Measurements from ENCODE around the gene CPLX4. TPM values are rescaled to one million over a fixed set of nuclear protein-coding genes. Genes with fewer than 3 reads are reported as not detected.

The CPLX4 gene
- total RNA-seq, 4 donors from 2014 or later: not detected

- intact Hi-C loops (cut with DNase I; ENCODE audit: low total_unique reads): no loop called here
- TF ChIP-seq POLR2A (IDR thresholded peaks at IDR 0.05): no peak
- Histone ChIP-seq H3K27ac (no peak overlapping the region), H3K9me3 (no peaks in the 10 kb centered on the region), H3K4me3 (no peak overlapping the region), H3K36me3 (no peaks in the 10 kb centered on the region), H3K27me3 (peaks cover 26 to 71% of the 10 kb centered on the region in 2 donors), H3K4me1 (no peaks in the 10 kb centered on the region)
- no peak for DNase-seq
Observed at GRCh38 chr18:59266459-59266858, 52.0 kb downstream of the CPLX4 start.

GRCh38 chr18:59265974-59266369 is 52.5 kb downstream of the CPLX4 start:
- TF ChIP-seq CTCF (IDR thresholded peaks at IDR 0.05): no peak
- TF ChIP-seq POLR2A (IDR thresholded peaks at IDR 0.05): no peak
- no peaks in the 10 kb centered on the region for H3K36me3 ChIP-seq
- peaks cover 23 to 66% of the 10 kb centered on the region in 2 donors for H3K27me3 ChIP-seq
- no peak overlapping the region for H3K4me3 ChIP-seq
- no peaks in the 10 kb centered on the region for H3K4me1 ChIP-seq
- intact Hi-C loops (cut with DNase I; ENCODE audit: low total_unique reads): no loop called here
- H3K27ac ChIP-seq: no peak overlapping the region
- no peak for DNase-seq
- H3K9me3 ChIP-seq: no peaks in the 10 kb centered on the region

- H3K36me3 ChIP-seq: no peaks in the 10 kb centered on the region
- intact Hi-C loops (cut with DNase I; ENCODE audit: low total_unique reads): no loop called here
- H3K4me3 ChIP-seq: no peak overlapping the region
- no peaks in the 10 kb centered on the region for H3K9me3 ChIP-seq
- H3K4me1 ChIP-seq: no peaks in the 10 kb centered on the region
- H3K27me3 ChIP-seq: peaks cover 23 to 61% of the 10 kb centered on the region in 2 donors
- no peak for DNase-seq
- no peak overlapping the region for H3K27ac ChIP-seq
- TF ChIP-seq POLR2A (IDR thresholded peaks at IDR 0.05) (no peak), CTCF (IDR thresholded peaks at IDR 0.05) (no peak)
Observed at GRCh38 chr18:59265246-59265973, 53.0 kb downstream of the CPLX4 start.

- intact Hi-C loops (cut with DNase I; ENCODE audit: low total_unique reads): no loop called here
- Histone ChIP-seq H3K4me1 (no peaks in the 10 kb centered on the region), H3K27me3 (peaks cover 23 to 54% of the 10 kb centered on the region in 2 donors), H3K9me3 (no peaks in the 10 kb centered on the region), H3K4me3 (no peak overlapping the region), H3K27ac (no peak overlapping the region), H3K36me3 (no peaks in the 10 kb centered on the region)
- no peak for DNase-seq
- TF ChIP-seq CTCF (IDR thresholded peaks at IDR 0.05) (no peak), POLR2A (IDR thresholded peaks at IDR 0.05) (no peak)
Observed at GRCh38 chr18:59264651-59265245, 53.7 kb downstream of the CPLX4 start.

GRCh38 chr18:59264121-59264571 is 54.3 kb downstream of the CPLX4 start:
- TF ChIP-seq POLR2A (IDR thresholded peaks at IDR 0.05): no peak
- no peak for TF ChIP-seq CTCF (IDR thresholded peaks at IDR 0.05)
- intact Hi-C loops (cut with DNase I; ENCODE audit: low total_unique reads): no loop called here
- no peak for DNase-seq
- H3K36me3 ChIP-seq: no peaks in the 10 kb centered on the region
- H3K4me3 ChIP-seq: no peak overlapping the region
- peaks cover 20 to 51% of the 10 kb centered on the region in 2 donors for H3K27me3 ChIP-seq
- no peaks in the 10 kb centered on the region for H3K4me1 ChIP-seq
- H3K9me3 ChIP-seq: no peaks in the 10 kb centered on the region
- no peak overlapping the region for H3K27ac ChIP-seq
